Trophoblast cell (in vitro differentiated cells and primary cell): ENCODE data around the gene KRT73.

ENCODE experiments used
- DNase-seq, 2 donors: peaks; one replicate each; pipeline ENCODE4 v3.0.0-alpha.2; 2016
- H2AFZ ChIP-seq: 2 replicates; pipeline ENCODE4 v1.6.1; 2013; ENCODE audit warnings: low read length, moderate library complexity, mild to moderate bottlenecking; ENCODE audit not compliant: insufficient read depth, poor library complexity
- H2AK5ac ChIP-seq: 2 replicates; pipeline ENCODE4 v1.6.1; 2013; ENCODE audit warnings: mild to moderate bottlenecking, low read length
- H2BK120ac ChIP-seq: 2 replicates; pipeline ENCODE4 v1.6.1; 2013; ENCODE audit warnings: low read length, mild to moderate bottlenecking, moderate library complexity; ENCODE audit not compliant: insufficient read depth, poor library complexity
- H2BK12ac ChIP-seq: 2 replicates; pipeline ENCODE4 v1.6.1; 2013; ENCODE audit warnings: mild to moderate bottlenecking, low read length, moderate library complexity
- H2BK5ac ChIP-seq: 2 replicates; pipeline ENCODE4 v1.6.1; 2013; ENCODE audit warnings: low read length, low read depth, moderate library complexity, mild to moderate bottlenecking; ENCODE audit not compliant: poor library complexity
- H3K14ac ChIP-seq: 2 replicates; pipeline ENCODE4 v1.6.1; 2013; ENCODE audit warnings: mild to moderate bottlenecking, low read length
- H3K18ac ChIP-seq: 2 replicates; pipeline ENCODE4 v1.6.1; 2013; ENCODE audit warnings: mild to moderate bottlenecking, low read length
- H3K23ac ChIP-seq: 2 replicates; pipeline ENCODE4 v1.6.1; 2013; ENCODE audit warnings: low read length
- H3K27ac ChIP-seq: 2 replicates; pipeline ENCODE4 v1.5.1; 2013; ENCODE audit warnings: low read depth, mild to moderate bottlenecking, inconsistent platforms, low read length, moderate library complexity
- H3K27me3 ChIP-seq: 2 replicates; pipeline ENCODE4 v1.6.1; 2013; ENCODE audit warnings: inconsistent platforms, mild to moderate bottlenecking, low read length, moderate library complexity; ENCODE audit not compliant: insufficient read depth
- H3K36me3 ChIP-seq, 2 experiments: 1 replicate in 1 of 2; 2 replicates in 1 of 2; pipeline ENCODE4 v1.6.1; 2013; ENCODE audit warnings: low read length in 2 of 2, mild to moderate bottlenecking in 2 of 2, moderate library complexity in 1 of 2; ENCODE audit not compliant: insufficient read depth in 2 of 2, control insufficient read depth in 1 of 2
- H3K4ac ChIP-seq: 2 replicates; pipeline ENCODE4 v1.6.1; 2013; ENCODE audit warnings: low read depth, mild to moderate bottlenecking, low read length, moderate library complexity
- H3K4me1 ChIP-seq, 2 experiments: 1 replicate in 1 of 2; 2 replicates in 1 of 2; pipeline ENCODE4 v1.6.1; 2013; ENCODE audit warnings: low read length in 2 of 2, mild to moderate bottlenecking in 2 of 2, moderate library complexity in 1 of 2; ENCODE audit not compliant: insufficient read depth in 2 of 2, control insufficient read depth in 1 of 2
- H3K4me2 ChIP-seq: 2 replicates; pipeline ENCODE4 v1.6.1; 2013; ENCODE audit warnings: inconsistent platforms, mild to moderate bottlenecking, low read length, moderate library complexity
- H3K4me3 ChIP-seq: 2 replicates; pipeline ENCODE4 v1.5.1; 2013; ENCODE audit warnings: mild to moderate bottlenecking, low read depth, low read length, inconsistent platforms
- H3K79me1 ChIP-seq: one replicate; pipeline ENCODE4 v1.6.1; 2013; ENCODE audit warnings: low read length
- H3K79me2 ChIP-seq: 2 replicates; pipeline ENCODE4 v1.6.1; 2013; ENCODE audit warnings: low read length, mild to moderate bottlenecking; ENCODE audit not compliant: control insufficient read depth, insufficient read depth, poor library complexity
- H3K9ac ChIP-seq: 2 replicates; pipeline ENCODE4 v1.6.1; 2013; ENCODE audit warnings: mild to moderate bottlenecking, low read length
- H3K9me3 ChIP-seq: 2 replicates; pipeline ENCODE4 v1.6.1; 2013; ENCODE audit warnings: low read depth, mild to moderate bottlenecking, control low read depth, inconsistent platforms, low read length; ENCODE audit not compliant: insufficient read depth
- H4K12ac ChIP-seq: 2 replicates; pipeline ENCODE4 v1.6.1; 2013; ENCODE audit warnings: low read depth, mild to moderate bottlenecking, low read length, moderate library complexity
- H4K8ac ChIP-seq: 2 replicates; pipeline ENCODE4 v1.6.1; 2013; ENCODE audit warnings: low read depth, mild to moderate bottlenecking, low read length, moderate library complexity
- H4K91ac ChIP-seq: one replicate; pipeline ENCODE4 v1.6.1; 2013; ENCODE audit warnings: low read depth, mild to moderate bottlenecking, low read length, moderate library complexity
- WGBS: extraction: QIAGEN DNeasy Blood & Tissue Kit; methylation state at CpG from one replicate; pipeline ENCODE4 v1.1.7; 2013; ENCODE audit warnings: missing lambda C conversion rate; ENCODE audit not compliant: insufficient read length, insufficient coverage; ENCODE audit errors: extremely low coverage; 5-methylcytosine and 5-hydroxymethylcytosine counted together

KRT73 gene

DNA sequence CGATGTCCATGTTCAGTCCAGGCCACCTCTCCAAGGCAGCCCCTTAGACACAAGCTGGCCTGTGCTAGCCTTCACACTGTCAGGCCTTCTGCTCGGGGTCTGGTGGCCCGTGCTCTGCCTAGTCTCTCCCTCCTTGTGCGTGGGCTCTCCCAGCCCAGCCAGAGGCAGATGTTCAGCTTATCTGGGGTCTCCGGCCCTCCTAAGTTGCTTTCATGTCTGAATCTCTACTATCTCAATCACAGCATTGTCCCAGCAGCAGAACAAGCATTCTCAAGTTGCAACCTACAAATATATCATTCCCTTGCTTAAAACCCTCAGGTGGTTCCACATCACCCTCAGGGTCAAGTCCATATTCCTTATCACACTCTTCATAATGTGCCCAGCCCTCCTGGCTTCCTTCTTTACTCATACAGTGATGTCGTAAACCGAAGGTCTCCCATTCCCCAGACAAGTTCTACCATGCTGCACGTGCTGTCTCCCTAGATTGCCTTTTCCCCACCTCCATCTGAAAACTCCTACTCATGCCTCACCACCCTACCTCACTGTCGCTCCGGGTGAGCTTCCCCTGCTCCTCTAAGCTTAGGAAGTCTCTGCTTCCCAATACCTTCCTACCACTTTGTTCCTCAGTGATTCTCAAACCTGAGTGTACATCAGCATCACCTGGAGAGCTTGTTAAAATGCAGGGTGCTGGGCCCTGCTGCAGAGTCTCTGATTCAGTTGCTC is 1.5 kb downstream of the KRT73 start:
- Histone ChIP-seq H3K4ac (no peak overlapping the region), H3K27me3 (no peaks in the 10 kb centered on the region), H4K91ac (no peak overlapping the region), H3K27ac (no peak overlapping the region), H3K4me1 (no peaks in the 10 kb centered on the region), H3K79me1 (no peaks in the 10 kb centered on the region), H3K9ac (no peak overlapping the region), H2BK5ac (no peak overlapping the region), H3K4me2 (no peak overlapping the region), H2BK12ac (no peak overlapping the region), H3K23ac (no peak overlapping the region), H3K79me2 (no peaks in the 10 kb centered on the region), H4K12ac (no peak overlapping the region), H2AFZ (no peak overlapping the region), H2AK5ac (no peak overlapping the region), H3K14ac (no peak overlapping the region), H3K9me3 (peaks cover 3% of the 10 kb centered on the region), H4K8ac (no peak overlapping the region), H3K18ac (no peak overlapping the region), H3K4me3 (no peak overlapping the region), H3K36me3 (no peaks in the 10 kb centered on the region), H2BK120ac (no peak overlapping the region)
- no CpG with 5 or more reads among the region's 10 CpGs for WGBS
- peak in 1 of 2 donors; percentile 3 for DNase-seq

DNA sequence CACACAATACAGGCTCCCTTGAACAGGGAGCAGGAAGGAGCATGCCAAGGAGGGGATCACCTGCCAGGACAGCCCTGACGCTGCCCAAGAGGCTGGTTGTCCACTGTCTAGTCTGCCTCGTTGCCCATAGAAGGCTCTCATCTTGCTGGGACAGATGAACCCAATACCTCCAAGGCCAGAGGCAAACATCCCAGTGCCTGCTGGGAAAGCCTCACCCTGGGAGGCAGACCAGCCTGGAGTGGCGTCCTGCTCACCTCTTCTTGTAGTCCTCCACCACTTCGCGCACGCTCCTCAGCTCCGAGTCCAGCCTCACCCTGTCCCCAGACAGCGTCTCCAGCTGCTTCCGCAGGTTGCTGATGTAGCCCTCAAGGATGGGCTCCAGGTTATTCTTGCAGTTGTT is 2.4 kb downstream of the KRT73 start:
- H3K9me3 ChIP-seq = peaks cover 3% of the 10 kb centered on the region
- no peak overlapping the region for H4K8ac ChIP-seq
- H3K4ac ChIP-seq = no peak overlapping the region
- no peak overlapping the region for H4K12ac ChIP-seq
- no peak overlapping the region for H3K14ac ChIP-seq
- no peak overlapping the region for H3K27ac ChIP-seq
- no peak overlapping the region for H2BK5ac ChIP-seq
- H3K4me2 ChIP-seq = no peak overlapping the region
- H3K9ac ChIP-seq = no peak overlapping the region
- no CpG with 5 or more reads among the region's 9 CpGs for WGBS
- no peaks in the 10 kb centered on the region for H3K4me1 ChIP-seq
- H3K23ac ChIP-seq = no peak overlapping the region
- no peaks in the 10 kb centered on the region for H3K36me3 ChIP-seq
- H2BK120ac ChIP-seq = no peak overlapping the region
- H3K79me2 ChIP-seq = no peaks in the 10 kb centered on the region
- H2AFZ ChIP-seq = no peak overlapping the region
- no peak for DNase-seq
- no peaks in the 10 kb centered on the region for H3K27me3 ChIP-seq
- H2AK5ac ChIP-seq = no peak overlapping the region
- no peak overlapping the region for H3K18ac ChIP-seq
- no peak overlapping the region for H4K91ac ChIP-seq
- H3K79me1 ChIP-seq = no peaks in the 10 kb centered on the region
- no peak overlapping the region for H3K4me3 ChIP-seq
- H2BK12ac ChIP-seq = no peak overlapping the region

DNA sequence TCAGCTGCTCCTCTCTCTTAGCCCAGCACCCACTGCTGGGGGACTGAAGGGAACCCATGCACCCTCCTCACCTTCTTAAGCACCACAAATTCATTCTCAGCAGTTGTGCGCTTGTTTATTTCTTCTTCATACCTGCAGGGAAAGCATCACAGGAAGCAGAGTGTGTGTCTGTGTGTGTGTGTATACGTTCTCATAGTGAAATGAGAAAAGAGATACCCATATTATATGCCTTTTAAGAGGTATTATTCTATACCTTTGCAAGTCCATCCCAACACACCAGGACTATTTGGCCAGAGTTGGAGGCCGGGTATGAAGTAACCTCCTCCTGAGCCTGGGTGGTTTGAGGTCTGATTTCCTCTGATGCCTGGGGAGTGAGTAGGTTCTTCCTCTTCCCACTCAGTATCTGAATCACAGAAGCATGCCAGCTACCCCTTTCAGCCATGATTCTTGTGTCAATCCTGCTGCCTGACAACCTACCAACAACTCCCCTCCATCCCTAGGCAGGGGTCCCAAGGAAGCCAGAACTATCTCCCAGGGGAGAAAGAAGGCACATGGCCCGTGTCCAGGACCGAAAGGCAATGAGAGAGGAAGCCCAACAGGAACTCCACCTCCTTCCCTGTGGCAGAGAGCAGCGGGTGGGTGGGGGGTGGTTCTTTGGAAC is 3.0 kb downstream of the KRT73 start:
- H3K36me3 ChIP-seq = no peaks in the 10 kb centered on the region
- no peak overlapping the region for H3K4ac ChIP-seq
- H3K9ac ChIP-seq = no peak overlapping the region
- no peak overlapping the region for H4K91ac ChIP-seq
- no peak overlapping the region for H3K27ac ChIP-seq
- WGBS = no CpG with 5 or more reads among the region's 6 CpGs
- no peak overlapping the region for H3K4me3 ChIP-seq
- no peaks in the 10 kb centered on the region for H3K27me3 ChIP-seq
- H2AFZ ChIP-seq = no peak overlapping the region
- no peaks in the 10 kb centered on the region for H3K79me2 ChIP-seq
- no peak overlapping the region for H2AK5ac ChIP-seq
- peaks cover 3% of the 10 kb centered on the region for H3K9me3 ChIP-seq
- no peaks in the 10 kb centered on the region for H3K4me1 ChIP-seq
- no peak overlapping the region for H4K12ac ChIP-seq
- no peak for DNase-seq
- H4K8ac ChIP-seq = no peak overlapping the region
- no peak overlapping the region for H3K23ac ChIP-seq
- no peak overlapping the region for H2BK120ac ChIP-seq
- no peak overlapping the region for H3K4me2 ChIP-seq
- no peak overlapping the region for H2BK5ac ChIP-seq
- H2BK12ac ChIP-seq = no peak overlapping the region
- H3K14ac ChIP-seq = no peak overlapping the region
- H3K18ac ChIP-seq = no peak overlapping the region
- no peaks in the 10 kb centered on the region for H3K79me1 ChIP-seq

DNA sequence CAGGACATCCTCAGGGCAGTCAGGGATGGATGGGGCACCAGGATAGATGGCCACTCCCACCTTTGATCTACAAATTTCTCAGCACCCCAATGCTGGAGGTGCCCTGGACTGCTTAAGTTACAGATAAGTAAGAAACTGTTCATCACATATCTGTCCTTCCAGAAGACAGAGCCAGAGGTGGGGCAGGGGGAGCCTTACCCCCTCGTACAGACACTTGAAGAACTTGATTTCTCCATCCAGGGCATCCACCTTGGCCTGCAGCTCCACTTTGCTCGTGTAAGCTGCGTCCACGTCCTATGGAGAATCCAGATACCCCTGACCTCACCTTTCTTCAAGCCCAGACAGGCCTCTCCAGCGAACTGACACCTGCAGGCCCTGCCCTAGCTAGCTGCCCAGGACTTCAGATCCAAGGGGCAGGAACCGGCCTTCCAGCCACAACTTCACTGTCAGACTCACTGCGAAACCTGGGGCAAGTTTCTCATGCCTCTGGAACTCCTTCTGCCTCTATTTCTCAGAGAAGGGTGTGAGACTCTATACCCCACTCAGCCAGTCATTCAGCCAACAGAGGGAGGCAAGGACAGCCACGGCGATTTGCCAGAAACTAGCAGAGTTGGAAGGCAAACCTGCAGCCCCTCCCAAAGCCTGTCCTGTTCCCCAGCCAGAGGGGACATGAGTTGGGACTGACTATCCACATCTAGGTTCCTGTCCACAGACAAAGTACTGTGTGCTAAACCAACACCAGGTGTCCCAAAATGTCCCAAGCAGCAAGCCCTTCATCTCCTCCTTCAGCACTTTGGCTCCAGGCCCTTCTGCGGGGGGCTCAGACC is 3.8 kb downstream of the KRT73 start:
- Histone ChIP-seq H3K18ac (no peak overlapping the region), H4K91ac (no peak overlapping the region), H3K4me2 (no peak overlapping the region), H3K4me1 (no peaks in the 10 kb centered on the region), H2BK120ac (no peak overlapping the region), H3K36me3 (no peaks in the 10 kb centered on the region), H3K27ac (no peak overlapping the region), H3K79me2 (no peaks in the 10 kb centered on the region), H3K14ac (no peak overlapping the region), H2BK12ac (no peak overlapping the region), H4K12ac (no peak overlapping the region), H3K79me1 (no peaks in the 10 kb centered on the region), H3K9ac (no peak overlapping the region), H3K4ac (no peak overlapping the region), H3K23ac (no peak overlapping the region), H2BK5ac (no peak overlapping the region), H2AFZ (no peak overlapping the region), H3K27me3 (no peaks in the 10 kb centered on the region), H3K4me3 (no peak overlapping the region), H4K8ac (no peak overlapping the region), H2AK5ac (no peak overlapping the region), H3K9me3 (peaks cover 3% of the 10 kb centered on the region)
- WGBS = no CpG with 5 or more reads among the region's 10 CpGs
- DNase-seq = no peak
